Spleen (tissue), 7 donors: Measurements from ENCODE around the gene PINK1.

Source experiments
- POLR2A ChIP-seq, 3 donors: fragments of 450-650 bp; IDR thresholded peaks; one replicate each; pipeline ENCODE4 v1.5.1; 2017; ENCODE audit warnings: antibody characterized with exemption in 3 of 3, mild to moderate bottlenecking in 1 of 3
- POLR2AphosphoS5 ChIP-seq, 3 donors: sonication (generic); formaldehyde crosslinking; IDR thresholded peaks; one replicate each; pipeline ENCODE4 v1.5.1; 2017; ENCODE audit warnings: antibody characterized with exemption in 3 of 3
- TF ChIP-seq, protein P1 (sequence below), 11 experiments: fragments of 200-600 bp in 7 of 11; fragments of 450-650 bp in 4 of 11; sonication (generic) in 4 of 11; IDR thresholded peaks in 8 of 11; conservative IDR thresholded peaks in 3 of 11; 1 replicate in 7 of 11; 2 replicates in 4 of 11; pipeline versions ENCODE4 v1.4.0 to v1.8.0; 2016 to 2021; ENCODE audit warnings: antibody characterized with exemption in 11 of 11, inconsistent platforms in 4 of 11, mild to moderate bottlenecking in 1 of 11
- donor health status: DM: no; HTN: no; CAD: no; lungs with moderate emphysema.
- donor health status: DM: no; HTN: no; CAD: no.
- donor health status: DM: no; HTN: no; CAD: no.

DNA sequence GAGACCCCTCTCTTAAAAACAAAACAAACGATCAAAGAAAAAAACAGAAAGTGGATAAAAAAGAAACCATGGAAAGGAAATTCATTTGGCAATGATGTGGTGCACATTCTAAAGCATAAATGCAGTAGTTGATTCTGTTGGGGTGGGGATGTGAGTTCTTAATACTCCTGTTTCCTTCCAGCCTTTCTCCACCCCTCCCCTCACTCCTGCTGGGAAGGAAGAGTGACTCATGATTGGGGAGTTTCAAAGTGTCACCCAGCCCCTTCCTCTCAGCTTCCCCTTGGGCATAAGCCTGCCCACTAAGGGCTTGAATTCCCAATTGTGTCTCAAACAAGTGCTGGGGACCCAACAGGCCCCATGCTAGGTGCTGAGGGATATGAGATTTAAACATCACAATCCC is 6.7 kb upstream of the PINK1 start:
- TF ChIP-seq POLR2AphosphoS5 (IDR thresholded peaks at IDR 0.05) (no peak), POLR2A (IDR thresholded peaks at IDR 0.05) (no peak)
- TF ChIP-seq, protein P1, sequence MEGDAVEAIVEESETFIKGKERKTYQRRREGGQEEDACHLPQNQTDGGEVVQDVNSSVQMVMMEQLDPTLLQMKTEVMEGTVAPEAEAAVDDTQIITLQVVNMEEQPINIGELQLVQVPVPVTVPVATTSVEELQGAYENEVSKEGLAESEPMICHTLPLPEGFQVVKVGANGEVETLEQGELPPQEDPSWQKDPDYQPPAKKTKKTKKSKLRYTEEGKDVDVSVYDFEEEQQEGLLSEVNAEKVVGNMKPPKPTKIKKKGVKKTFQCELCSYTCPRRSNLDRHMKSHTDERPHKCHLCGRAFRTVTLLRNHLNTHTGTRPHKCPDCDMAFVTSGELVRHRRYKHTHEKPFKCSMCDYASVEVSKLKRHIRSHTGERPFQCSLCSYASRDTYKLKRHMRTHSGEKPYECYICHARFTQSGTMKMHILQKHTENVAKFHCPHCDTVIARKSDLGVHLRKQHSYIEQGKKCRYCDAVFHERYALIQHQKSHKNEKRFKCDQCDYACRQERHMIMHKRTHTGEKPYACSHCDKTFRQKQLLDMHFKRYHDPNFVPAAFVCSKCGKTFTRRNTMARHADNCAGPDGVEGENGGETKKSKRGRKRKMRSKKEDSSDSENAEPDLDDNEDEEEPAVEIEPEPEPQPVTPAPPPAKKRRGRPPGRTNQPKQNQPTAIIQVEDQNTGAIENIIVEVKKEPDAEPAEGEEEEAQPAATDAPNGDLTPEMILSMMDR (IDR thresholded peaks at IDR 0.05 in 8 of 11, conservative IDR thresholded peaks at IDR 0.05 in 3 of 11), result no peak
